A549 (cell line): ENCODE results near the gene SLC9A2. TPM values are rescaled to one million over a fixed set of nuclear protein-coding genes. Genes with fewer than 3 reads are reported as not detected.

Source experiments
- ATAC-seq, 2 experiments: fragments of 200-7000 bp in 1 of 2; fragments of >200 bp in 1 of 2; cut with Nextera tagmentation in 1 of 2; cut with Tn5 transposase in 1 of 2; 3 replicates each; pipeline versions ENCODE4 v1.8.0 to v1.9.1; 2018 to 2020; ENCODE audit warnings: mild to moderate bottlenecking in 1 of 2, moderate library complexity in 1 of 2
- CTCF ChIA-PET: fragments of 300-600 bp; sonication (Branson Sonifier 250); formaldehyde crosslinking; extraction: SDS; loops from one replicate; lab custom pipeline; 2021; ENCODE audit warnings: antibody characterized with exemption, inconsistent platforms; lab: Yijun Ruan, JAX
- POLR2A ChIA-PET: fragments of 350-600 bp; formaldehyde crosslinking; extraction: SDS; loops from one replicate; lab custom pipeline; 2021; ENCODE audit warnings: antibody characterized with exemption, inconsistent platforms; lab: Yijun Ruan, JAX
- DNase-seq, 2 experiments: peaks; one replicate each; pipeline versions ENCODE4 v3.0.0 to v3.0.0-alpha.2; 2011 to 2016; ENCODE audit warnings: low read depth in 1 of 2, low spot score in 1 of 2
- FAIRE-seq: peaks from 2 replicates; lab custom pipeline; 2011; peaks lifted over from hg19 to GRCh38; lab: Jason Lieb, UNC
- H3K27ac ChIP-seq, 2 experiments: fragments of >200 bp; sonication (Bioruptor Twin); formaldehyde crosslinking; 3 replicates each; pipeline ENCODE4 v1.5.1; 2016 to 2017
- H3K4me1 ChIP-seq: fragments of >200 bp; sonication (Bioruptor Twin); formaldehyde crosslinking; 3 replicates; pipeline ENCODE4 v1.6.1; 2016
- H3K4me2 ChIP-seq: fragments of >200 bp; sonication (Bioruptor Twin); formaldehyde crosslinking; 3 replicates; pipeline ENCODE4 v1.6.1; 2016
- H3K4me3 ChIP-seq: fragments of >200 bp; sonication (Bioruptor Twin); formaldehyde crosslinking; 3 replicates; pipeline ENCODE4 v1.5.1; 2016
- H3K9me3 ChIP-seq: fragments of >200 bp; sonication (Bioruptor Twin); formaldehyde crosslinking; 3 replicates; pipeline ENCODE4 v1.6.1; 2016
- ATOH8 ChIP-seq: fragments of 250-450 bp; sonication (Bioruptor Pico); IDR thresholded peaks from 2 replicates; pipeline ENCODE4 v1.5.0; 2020; ENCODE audit warnings: low read depth, mild to moderate bottlenecking, moderate library complexity
- CEBPB ChIP-seq, 2 experiments: fragments of >200 bp in 1 of 2; sonication (Bioruptor Twin) in 1 of 2; formaldehyde crosslinking in 1 of 2; IDR thresholded peaks; 2 replicates each; pipeline ENCODE4 v1.6.1; 2012 to 2016
- CTCF ChIP-seq: fragments of >200 bp; sonication (Bioruptor Twin); formaldehyde crosslinking; IDR thresholded peaks from 3 replicates; pipeline ENCODE4 v1.5.1; 2016
- E2F6 ChIP-seq: IDR thresholded peaks from 2 replicates; pipeline ENCODE4 v1.6.1; 2012; ENCODE audit warnings: low read depth, borderline replicate concordance
- EHMT2 ChIP-seq: fragments of 200-600 bp; sonication (generic); IDR thresholded peaks from 2 replicates; pipeline ENCODE4 v1.6.1; 2016; ENCODE audit warnings: antibody characterized with exemption, low read depth, mild to moderate bottlenecking, moderate library complexity
- EP300 ChIP-seq, 2 experiments: fragments of >200 bp; sonication (Bioruptor Twin); formaldehyde crosslinking; IDR thresholded peaks; 2 replicates in 1 of 2; 3 replicates in 1 of 2; pipeline ENCODE4 v1.6.1; 2016 to 2017
- FOSB ChIP-seq: fragments of 250-450 bp; sonication (Bioruptor Pico); IDR thresholded peaks from 2 replicates; pipeline ENCODE4 v1.5.0; 2020; ENCODE audit warnings: mild to moderate bottlenecking, moderate library complexity
- FOXS1 ChIP-seq: fragments of 250-450 bp; sonication (Bioruptor Pico); IDR thresholded peaks from 2 replicates; pipeline ENCODE4 v1.5.0; 2020; ENCODE audit warnings: mild to moderate bottlenecking, moderate library complexity
- GATA3 ChIP-seq: IDR thresholded peaks from 2 replicates; pipeline ENCODE4 v1.6.1; 2012; ENCODE audit warnings: borderline replicate concordance
- HES2 ChIP-seq: fragments of >200 bp; sonication (Bioruptor Twin); formaldehyde crosslinking; IDR thresholded peaks from 2 replicates; pipeline ENCODE4 v1.6.1; 2016
- HEYL ChIP-seq: fragments of 250-450 bp; sonication (Bioruptor Pico); IDR thresholded peaks from 2 replicates; pipeline ENCODE4 v1.8.0; 2021; ENCODE audit warnings: mild to moderate bottlenecking, moderate library complexity
- JUN ChIP-seq, 2 experiments: fragments of >200 bp; sonication (Bioruptor Twin); formaldehyde crosslinking; IDR thresholded peaks; 2 replicates in 1 of 2; 3 replicates in 1 of 2; pipeline ENCODE4 v1.6.1; 2016 to 2017
- MAZ ChIP-seq: fragments of 150-350 bp; IDR thresholded peaks from 2 replicates; pipeline ENCODE4 v1.6.1; 2014; ENCODE audit warnings: antibody characterized with exemption, low read depth, low read length, borderline replicate concordance
- MYC ChIP-seq: IDR thresholded peaks from 2 replicates; pipeline ENCODE4 v1.6.1; 2012; ENCODE audit warnings: mild to moderate bottlenecking, inconsistent platforms, low read length, improper control_type of control experiment, borderline replicate concordance
- PBX3 ChIP-seq: IDR thresholded peaks from 2 replicates; pipeline ENCODE4 v1.6.1; 2012
- POLR2A ChIP-seq: IDR thresholded peaks from 2 replicates; pipeline ENCODE4 v1.6.1; 2012; ENCODE audit warnings: mild to moderate bottlenecking, low read length
- RCOR1 ChIP-seq: fragments of 150-350 bp; IDR thresholded peaks from 2 replicates; pipeline ENCODE4 v1.6.1; 2014; ENCODE audit warnings: antibody characterized with exemption, low read length, low read depth
- REST ChIP-seq: fragments of 200-600 bp; sonication (generic); IDR thresholded peaks from 2 replicates; pipeline ENCODE4 v1.6.1; 2016; ENCODE audit warnings: antibody characterized with exemption, mild to moderate bottlenecking, moderate library complexity
- RFX5 ChIP-seq: fragments of 450-650 bp; IDR thresholded peaks from 2 replicates; pipeline ENCODE4 v1.7.1; 2014; ENCODE audit warnings: antibody characterized with exemption, mild to moderate bottlenecking, moderate library complexity
- SMC3 ChIP-seq: fragments of >200 bp; sonication (Bioruptor Twin); formaldehyde crosslinking; IDR thresholded peaks from 3 replicates; pipeline ENCODE4 v1.6.1; 2018; ENCODE audit warnings: inconsistent platforms
- SREBF2 ChIP-seq: fragments of 450-650 bp; IDR thresholded peaks from 2 replicates; pipeline ENCODE4 v1.6.1; 2014; ENCODE audit warnings: mild to moderate bottlenecking, moderate library complexity
- ZFP36 ChIP-seq: fragments of 450-650 bp; IDR thresholded peaks from 2 replicates; pipeline ENCODE4 v1.6.1; 2014; ENCODE audit warnings: borderline replicate concordance; ENCODE audit not compliant: partially characterized antibody
- ZSCAN20 ChIP-seq: fragments of 250-450 bp; sonication (Bioruptor Pico); IDR thresholded peaks from 2 replicates; pipeline ENCODE4 v1.8.0; 2022; ENCODE audit warnings: mild to moderate bottlenecking, moderate library complexity
- WGBS: methylation state at CpG from one replicate; pipeline ENCODE4 v1.1.6; 2017; ENCODE audit errors: missing lambda C conversion rate; 5-methylcytosine and 5-hydroxymethylcytosine counted together
- polyA plus RNA-seq, 4 experiments: library from polyadenylated mRNA; depleted of rRNA in 3 of 4; stranded (reverse); fragments of >200 nt; fragmentation: RNase III in 1 of 4; extraction: RNeasy Plus Mini Kit Qiagen cat#74134 plus additional on column Dnase treatment in 1 of 4; gene quantifications; 2 replicates in 3 of 4; 3 replicates in 1 of 4; pipeline ENCODE4 v1.2.3, GENCODE V29; 2011 to 2017

The SLC9A2 gene
- polyA plus RNA-seq, 2 of the 4 experiments (the other 2 are of a cell fraction) = 3.0 to 4.1 TPM

GRCh38 chr2:102603904-102604303 is 15.4 kb upstream of the SLC9A2 start:
- ATAC-seq (no peak), FAIRE-seq (no peak), DNase-seq (no peak)
- 85% methylated on average over 4 of the region's 4 CpGs for WGBS
- Histone ChIP-seq H3K9me3 (no peaks in the 10 kb centered on the region), H3K4me1 (peaks cover 8% of the 10 kb centered on the region; the same call in 1 of the 3 replicates), H3K4me3 (no peak overlapping the region), H3K4me2 (no peak overlapping the region), H3K27ac (no peak overlapping the region)
- CTCF ChIA-PET = interaction anchor here (1.3 to 3.0 kb wide), 2 partner anchors 13 to 719 kb away, joined by 3 to 16 read pairs; no protein-coding TSS in a partner anchor
- TF ChIP-seq JUN (IDR thresholded peaks at IDR 0.05) = no peak
- TF ChIP-seq FOSB (CRISPR knock-in tag) = no peak
- TF ChIP-seq RFX5 = no peak
- TF ChIP-seq ZSCAN20 = no peak
- no peak for TF ChIP-seq GATA3
- TF ChIP-seq HEYL (CRISPR knock-in tag) = no peak
- TF ChIP-seq ATOH8 = no peak
- TF ChIP-seq POLR2A = no peak
- no peak for TF ChIP-seq RCOR1
- no peak for TF ChIP-seq FOXS1 (CRISPR knock-in tag)
- TF ChIP-seq ZFP36 = no peak
- TF ChIP-seq, all 56 proteins: peak for 0
- POLR2A ChIA-PET = no interaction called here

GRCh38 chr2:102604769-102605168 is 14.6 kb upstream of the SLC9A2 start:
- no peak overlapping the region for H3K4me2 ChIP-seq
- no peak overlapping the region for H3K4me3 ChIP-seq
- ChIA-PET CTCF (interaction anchor here (1.3 to 3.0 kb wide), 3 partner anchors 12 to 720 kb away, joined by 3 to 16 read pairs (median 4); no protein-coding TSS in a partner anchor), POLR2A (no interaction called here)
- H3K4me1 ChIP-seq = peaks cover 8% of the 10 kb centered on the region; the same call in 1 of the 3 replicates
- ATAC-seq (no peak), FAIRE-seq (no peak), DNase-seq (peak in 1 of 2 experiments; percentile 4)
- no peaks in the 10 kb centered on the region for H3K9me3 ChIP-seq
- 21% methylated on average over 3 of the region's 3 CpGs for WGBS
- 0 out of 6 replicates have a peak overlapping the region, but pooled peaks of 1 of the 2 experiments have one; percentile 2 for H3K27ac ChIP-seq
- TF ChIP-seq SREBF2 (no peak), EP300 (IDR thresholded peaks at IDR 0.05) (no peak), CTCF (no peak), ZFP36 (no peak), HES2 (no peak), ZSCAN20 (no peak), REST (no peak), RFX5 (no peak), MAZ (no peak), PBX3 (no peak), EHMT2 (no peak), ATOH8 (no peak), CEBPB (IDR thresholded peaks at IDR 0.05) (no peak), SMC3 (no peak), E2F6 (no peak), MYC (no peak)
